SKM-1 treated with dmso at 0.1 percent for 144 hours (cell line): ENCODE data around the gene FAM25G.
"Not testable (repeated sequence)": the region's sequence is repeated elsewhere in the genome, so short reads cannot be mapped to it uniquely, and the experiment has no call there.

Experiments used
- DNase-seq: peaks from one replicate; lab custom pipeline; 2025; ENCODE audit not compliant: unreplicated experiment; lab: John Stamatoyannopoulos, UW

FAM25G gene

DNA sequence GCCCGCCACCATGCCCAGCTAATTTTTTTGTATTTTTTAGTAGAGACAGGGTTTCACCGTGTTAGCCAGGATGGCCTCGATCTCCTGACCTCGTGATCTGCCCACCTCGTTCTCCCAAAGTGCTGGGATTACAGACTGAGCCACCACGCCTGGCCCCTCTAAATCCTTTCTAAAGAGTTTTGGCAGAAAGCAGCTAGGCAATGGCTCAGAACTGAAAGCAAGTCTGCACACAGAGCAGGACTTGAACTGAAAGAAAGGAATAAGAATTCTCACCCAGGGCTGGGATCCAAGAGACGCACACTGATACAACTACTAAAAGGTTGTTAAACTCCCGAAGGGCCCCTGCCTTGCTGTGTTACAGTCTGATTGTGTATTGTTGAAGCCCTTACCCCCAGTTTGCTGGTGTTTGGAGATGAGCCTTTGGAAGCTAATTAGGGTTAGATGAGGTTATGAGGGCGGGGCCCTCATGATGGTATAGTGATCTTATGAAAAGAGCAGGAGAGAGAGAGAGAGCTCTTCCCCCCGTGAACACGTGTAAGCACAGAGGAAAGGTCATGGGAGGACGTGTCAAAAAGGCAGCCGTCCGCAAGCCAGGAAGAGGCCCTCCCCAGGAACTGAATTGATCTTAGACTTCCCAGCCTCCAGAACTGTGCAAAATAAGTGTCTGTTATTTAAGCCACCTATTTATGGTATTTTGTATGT lies 26.1 kb downstream of the FAM25G start:
- not testable (repeated sequence) for DNase-seq

- not testable (repeated sequence) for DNase-seq
Measured at GRCh38 chr10:47462577-47463358, 28.7 kb downstream of the FAM25G start.

- not testable (repeated sequence) for DNase-seq
Measured at GRCh38 chr10:47461261-47461687, 30.2 kb downstream of the FAM25G start.

GRCh38 chr10:47458466-47459154 lies 32.9 kb downstream of the FAM25G start:
- no peak for DNase-seq

- no peak for DNase-seq
Measured at GRCh38 chr10:47457826-47458225, 33.7 kb downstream of the FAM25G start.

- DNase-seq = no peak
Measured at GRCh38 chr10:47457528-47457820, 34.0 kb downstream of the FAM25G start.

GRCh38 chr10:47456794-47457527 lies 34.5 kb downstream of the FAM25G start:
- no peak for DNase-seq

- no peak for DNase-seq
Measured at GRCh38 chr10:47456079-47456785, 35.3 kb downstream of the FAM25G start.

- not testable (repeated sequence) for DNase-seq
Measured at GRCh38 chr10:47455350-47456078, 36.0 kb downstream of the FAM25G start.

DNA sequence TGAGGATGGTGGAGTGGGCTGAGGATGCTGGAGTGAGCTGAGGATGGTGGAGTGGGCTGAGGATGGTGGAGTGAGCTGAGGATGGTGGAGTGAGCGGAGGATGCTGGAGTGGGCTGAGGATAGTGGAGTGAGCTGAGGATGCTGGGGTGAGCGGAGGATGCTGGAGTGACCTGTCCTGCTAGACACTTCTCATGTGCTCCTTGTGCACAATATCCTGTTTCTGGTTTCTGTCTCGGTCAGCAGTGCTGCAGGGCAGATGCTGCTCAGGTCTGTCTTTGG lies 36.8 kb downstream of the FAM25G start:
- no peak for DNase-seq

DNA sequence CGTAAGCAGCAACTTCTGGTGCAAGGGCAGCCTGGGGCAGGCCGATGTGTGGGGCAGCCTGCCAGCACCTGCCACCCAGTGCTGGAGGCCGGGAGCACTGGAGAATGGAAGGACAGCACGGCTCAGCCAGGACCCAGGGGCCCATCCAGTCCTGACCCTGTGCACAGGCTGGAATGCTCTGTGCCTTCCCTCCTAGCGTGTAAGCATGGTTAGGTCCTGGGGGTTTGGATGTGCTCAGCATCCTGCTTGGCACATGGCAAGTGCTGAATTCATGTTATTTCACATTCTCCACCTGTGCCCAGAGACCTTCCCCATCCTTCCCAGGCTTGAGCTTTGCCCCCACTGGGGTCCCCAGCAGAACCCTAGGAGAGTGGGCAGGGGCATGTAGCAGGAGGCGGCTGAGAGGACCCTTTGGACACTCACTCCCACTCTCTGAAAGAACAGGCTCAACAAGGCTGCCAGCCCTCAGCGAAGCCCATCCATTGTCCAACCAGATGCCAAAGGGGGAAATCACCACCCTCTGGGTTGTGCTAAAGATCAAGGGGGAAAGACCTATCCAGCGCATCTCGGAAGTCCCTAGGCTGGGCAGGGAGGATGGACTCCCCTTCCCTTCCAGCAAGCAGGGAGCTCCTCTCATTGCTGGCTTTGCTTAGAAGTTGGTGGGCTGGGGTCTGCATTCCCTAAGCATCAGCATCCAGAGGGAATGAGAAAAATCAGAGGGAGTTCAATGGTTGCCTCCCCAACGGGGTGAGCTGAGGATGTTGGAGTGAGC lies 37.3 kb downstream of the FAM25G start:
- DNase-seq = no peak

- no peak for DNase-seq
Measured at GRCh38 chr10:47453141-47454007, 38.1 kb downstream of the FAM25G start.

GRCh38 chr10:47452495-47453140 lies 38.9 kb downstream of the FAM25G start:
- no peak for DNase-seq

- DNase-seq = no peak
Measured at GRCh38 chr10:47451998-47452494, 39.5 kb downstream of the FAM25G start.

GRCh38 chr10:47451273-47451997 lies 40.1 kb downstream of the FAM25G start:
- DNase-seq = no peak

DNA sequence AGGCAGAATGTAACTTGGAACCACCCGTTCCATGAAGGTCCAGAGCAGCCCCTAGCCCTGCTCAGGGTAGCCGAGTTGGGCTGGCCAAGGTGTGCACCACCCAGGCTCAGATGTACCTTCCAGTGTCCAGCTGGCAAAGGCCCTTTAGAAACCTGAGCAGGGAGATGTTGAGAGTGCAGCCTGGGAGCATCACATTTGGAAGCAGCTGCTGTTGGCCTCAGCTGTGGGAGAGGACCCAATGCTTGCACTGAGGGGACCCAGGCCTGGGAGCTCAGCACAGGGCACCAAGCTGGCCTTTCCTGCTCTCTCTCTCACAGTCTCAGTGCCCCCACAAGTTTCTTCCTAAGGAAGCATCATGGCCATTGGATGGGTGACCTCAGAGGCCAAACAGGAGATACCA lies 41.1 kb downstream of the FAM25G start:
- DNase-seq = no peak

GRCh38 chr10:47449979-47450378 lies 41.5 kb downstream of the FAM25G start:
- DNase-seq = no peak
